IgD-negative memory B cell (primary cell): Measurements from ENCODE around the gene PSMD1. TPM values are rescaled to one million over a fixed set of nuclear protein-coding genes. Genes with fewer than 3 reads are reported as not detected.
A peak's percentile ranks its signal among the peaks of the same experiment; 100 is the strongest.

Source experiments
- H3K27ac Mint-ChIP-seq, 3 donors: one replicate each; pipeline ENCODE4 v1.8.0; 2020 to 2022; ENCODE audit warnings: mild to moderate bottlenecking in 3 of 3, mixed read lengths in 3 of 3, moderate library complexity in 1 of 3
- H3K27me3 Mint-ChIP-seq: one replicate; pipeline ENCODE4 v1.8.0; 2021; ENCODE audit warnings: mixed read lengths
- H3K36me3 Mint-ChIP-seq: one replicate; pipeline ENCODE4 v1.8.0; 2020; ENCODE audit warnings: mild to moderate bottlenecking, mixed read lengths
- H3K4me1 Mint-ChIP-seq, 3 donors: one replicate each; pipeline ENCODE4 v1.8.0; 2020 to 2022; ENCODE audit warnings: mixed read lengths in 3 of 3, mild to moderate bottlenecking in 1 of 3
- H3K4me3 Mint-ChIP-seq, 4 donors: one replicate each; pipeline ENCODE4 v1.8.0; 2020 to 2022; ENCODE audit warnings: mild to moderate bottlenecking in 4 of 4, mixed read lengths in 4 of 4, moderate library complexity in 3 of 4
- H3K9me3 Mint-ChIP-seq, 3 donors: one replicate each; pipeline ENCODE4 v1.8.0; 2020 to 2021; ENCODE audit warnings: mixed read lengths in 3 of 3, mild to moderate bottlenecking in 1 of 3
- polyA plus RNA-seq: library from polyadenylated mRNA; unstranded; fragments of 300-500 nt; fragmentation: Illumina TruSeq; gene quantifications from one replicate; pipeline ENCODE4 v1.2.3, GENCODE V29; 2021

Gene PSMD1
- polyA plus RNA-seq, 1 donor from 2014 or later, result 38.3 TPM

- peaks cover 0 to 4% (median 0%) of the 10 kb centered on the region in 3 donors for H3K9me3 Mint-ChIP-seq
- H3K36me3 Mint-ChIP-seq, result no peaks in the 10 kb centered on the region
- peaks cover 37% of the 10 kb centered on the region for H3K27me3 Mint-ChIP-seq
- H3K4me3 Mint-ChIP-seq, result peak overlapping the region in 1 of 4 donors; percentile 60
- peaks cover 3 to 5% (median 4%) of the 10 kb centered on the region in 3 donors for H3K4me1 Mint-ChIP-seq
- no peak overlapping the region for H3K27ac Mint-ChIP-seq
Observed at GRCh38 chr2:231039821-231040364, 16.8 kb upstream of the PSMD1 start.

GRCh38 chr2:231041061-231041689, 15.5 kb upstream of the PSMD1 start:
- no peak overlapping the region for H3K27ac Mint-ChIP-seq
- peaks cover 3 to 5% (median 4%) of the 10 kb centered on the region in 3 donors for H3K4me1 Mint-ChIP-seq
- no peak overlapping the region for H3K4me3 Mint-ChIP-seq

GRCh38 chr2:231043796-231044195, 12.9 kb upstream of the PSMD1 start:
- no peak overlapping the region for H3K27ac Mint-ChIP-seq
- H3K9me3 Mint-ChIP-seq, result peaks cover 0 to 3% (median 0%) of the 10 kb centered on the region in 3 donors
- H3K27me3 Mint-ChIP-seq, result peaks cover 17% of the 10 kb centered on the region
- H3K4me3 Mint-ChIP-seq, result no peak overlapping the region
- H3K36me3 Mint-ChIP-seq, result no peaks in the 10 kb centered on the region
- H3K4me1 Mint-ChIP-seq, result peaks cover 0 to 1% (median 0%) of the 10 kb centered on the region in 3 donors

More at GRCh38 chr2:231041061-231041689, 15.5 kb upstream of the PSMD1 start:
- no peaks in the 10 kb centered on the region for H3K36me3 Mint-ChIP-seq
- H3K27me3 Mint-ChIP-seq, result peaks cover 29% of the 10 kb centered on the region
- H3K9me3 Mint-ChIP-seq, result peaks cover 0 to 4% (median 0%) of the 10 kb centered on the region in 3 donors

- no peaks in the 10 kb centered on the region for H3K9me3 Mint-ChIP-seq
- no peak overlapping the region for H3K27ac Mint-ChIP-seq
- H3K36me3 Mint-ChIP-seq, result no peaks in the 10 kb centered on the region
- H3K4me3 Mint-ChIP-seq, result no peak overlapping the region
- no peaks in the 10 kb centered on the region for H3K4me1 Mint-ChIP-seq
- H3K27me3 Mint-ChIP-seq, result peaks cover 4% of the 10 kb centered on the region
Observed at GRCh38 chr2:231046916-231047273, 9.8 kb upstream of the PSMD1 start.

GRCh38 chr2:231047274-231047922, 9.3 kb upstream of the PSMD1 start:
- H3K27ac Mint-ChIP-seq, result no peak overlapping the region
- H3K4me3 Mint-ChIP-seq, result no peak overlapping the region
- no peaks in the 10 kb centered on the region for H3K36me3 Mint-ChIP-seq
- H3K4me1 Mint-ChIP-seq, result peaks cover 0 to 3% (median 1%) of the 10 kb centered on the region in 3 donors
- no peaks in the 10 kb centered on the region for H3K9me3 Mint-ChIP-seq
- H3K27me3 Mint-ChIP-seq, result peaks cover 5% of the 10 kb centered on the region

GRCh38 chr2:231047923-231048915, 8.4 kb upstream of the PSMD1 start:
- Mint-ChIP-seq H3K9me3 (no peaks in the 10 kb centered on the region), H3K36me3 (no peaks in the 10 kb centered on the region), H3K27me3 (peaks cover 6% of the 10 kb centered on the region), H3K4me3 (no peak overlapping the region), H3K27ac (no peak overlapping the region), H3K4me1 (peaks cover 6 to 7% (median 6%) of the 10 kb centered on the region in 3 donors)

- Mint-ChIP-seq H3K27ac (no peak overlapping the region), H3K4me3 (no peak overlapping the region), H3K36me3 (no peaks in the 10 kb centered on the region), H3K9me3 (no peaks in the 10 kb centered on the region), H3K4me1 (peaks cover 6 to 11% (median 7%) of the 10 kb centered on the region in 3 donors), H3K27me3 (peaks cover 9% of the 10 kb centered on the region)
Observed at GRCh38 chr2:231049286-231050017, 7.2 kb upstream of the PSMD1 start.

- Mint-ChIP-seq H3K27me3 (peaks cover 9% of the 10 kb centered on the region), H3K9me3 (no peaks in the 10 kb centered on the region), H3K4me1 (peaks cover 6 to 11% (median 7%) of the 10 kb centered on the region in 3 donors), H3K36me3 (no peaks in the 10 kb centered on the region), H3K4me3 (peak overlapping the region in 1 of 4 donors; percentile 64), H3K27ac (no peak overlapping the region)
Observed at GRCh38 chr2:231050018-231050901, 6.4 kb upstream of the PSMD1 start.

- Mint-ChIP-seq H3K27ac (no peak overlapping the region), H3K4me1 (peaks cover 8 to 11% (median 10%) of the 10 kb centered on the region in 3 donors), H3K27me3 (peaks cover 9% of the 10 kb centered on the region), H3K36me3 (no peaks in the 10 kb centered on the region), H3K4me3 (peak overlapping the region in 1 of 4 donors; percentile 25), H3K9me3 (no peaks in the 10 kb centered on the region)
Observed at GRCh38 chr2:231051116-231051515, 5.6 kb upstream of the PSMD1 start.

- Mint-ChIP-seq H3K36me3 (no peaks in the 10 kb centered on the region), H3K4me1 (peaks cover 14 to 20% (median 18%) of the 10 kb centered on the region in 3 donors), H3K4me3 (peak overlapping the region; percentile 90 to 98 (median 96)), H3K27me3 (peaks cover 9% of the 10 kb centered on the region), H3K9me3 (no peaks in the 10 kb centered on the region), H3K27ac (peak overlapping the region in 2 of 3 donors; percentile 74 to 90)
Observed at GRCh38 chr2:231052494-231053451, 3.9 kb upstream of the PSMD1 start.

GRCh38 chr2:231053846-231054245, 2.8 kb upstream of the PSMD1 start:
- Mint-ChIP-seq H3K36me3 (no peaks in the 10 kb centered on the region), H3K27me3 (peaks cover 9% of the 10 kb centered on the region), H3K4me3 (peak overlapping the region in 2 of 4 donors; percentile 76 to 94)

GRCh38 chr2:231057590-231057989, 923 bp downstream of the PSMD1 start:
- Mint-ChIP-seq H3K9me3 (no peaks in the 10 kb centered on the region), H3K27me3 (peaks cover 3% of the 10 kb centered on the region), H3K36me3 (peaks cover 2% of the 10 kb centered on the region), H3K4me3 (peak overlapping the region; percentile 97 to 100 (median 100)), H3K4me1 (peaks cover 30 to 42% (median 38%) of the 10 kb centered on the region in 3 donors), H3K27ac (peak overlapping the region; percentile 59 to 100 (median 94))

More at GRCh38 chr2:231053846-231054245, 2.8 kb upstream of the PSMD1 start:
- H3K9me3 Mint-ChIP-seq, result no peaks in the 10 kb centered on the region
- peak overlapping the region in 2 of 3 donors; percentile 60 to 90 for H3K27ac Mint-ChIP-seq
- peaks cover 24 to 30% (median 28%) of the 10 kb centered on the region in 3 donors for H3K4me1 Mint-ChIP-seq
